MM.1S (cell line): Measurements from ENCODE around the gene DHX29.

Source experiments
- DNase-seq: peaks from one replicate; pipeline ENCODE4 v3.0.0-alpha.2; 2015
- H2AFZ ChIP-seq: fragments of 300-600 bp; sonication (generic); 2 replicates; pipeline ENCODE4 v1.6.0; 2016; ENCODE audit warnings: antibody characterized with exemption, low read length
- H3F3A ChIP-seq: fragments of 300-600 bp; sonication (generic); 2 replicates; pipeline ENCODE4 v1.6.1; 2016; ENCODE audit warnings: mild to moderate bottlenecking, antibody characterized with exemption, low read length, moderate library complexity, mixed read lengths; ENCODE audit not compliant: insufficient read depth
- H3K27ac ChIP-seq: fragments of 300-600 bp; sonication (generic); 2 replicates; pipeline ENCODE4 v1.5.1; 2016; ENCODE audit warnings: mild to moderate bottlenecking, low read length
- H3K27me3 ChIP-seq: fragments of 300-600 bp; sonication (generic); replicated peaks from 2 replicates; pipeline ENCODE4 v1.6.0; 2016; ENCODE audit warnings: low read length; ENCODE audit not compliant: insufficient read depth
- H3K36me3 ChIP-seq: fragments of 300-600 bp; sonication (generic); replicated peaks from 2 replicates; pipeline ENCODE4 v1.6.1; 2016; ENCODE audit warnings: mild to moderate bottlenecking, low read length, mixed read lengths; ENCODE audit not compliant: insufficient read depth
- H3K4me1 ChIP-seq: fragments of 300-600 bp; sonication (generic); 2 replicates; pipeline ENCODE4 v1.6.1; 2016; ENCODE audit warnings: low read length, mixed read lengths
- H3K4me2 ChIP-seq: fragments of 300-600 bp; sonication (generic); 2 replicates; pipeline ENCODE4 v1.6.0; 2016; ENCODE audit warnings: low read depth, low read length
- H3K4me3 ChIP-seq: fragments of 300-600 bp; sonication (generic); 2 replicates; pipeline ENCODE4 v1.5.1; 2016; ENCODE audit warnings: low read length, mixed read lengths
- H3K79me2 ChIP-seq: fragments of 300-600 bp; sonication (generic); 2 replicates; pipeline ENCODE4 v1.6.1; 2016; ENCODE audit warnings: mixed run types, low read length, mixed read lengths
- H3K9ac ChIP-seq: fragments of 300-600 bp; sonication (generic); 2 replicates; pipeline ENCODE4 v1.6.1; 2016; ENCODE audit warnings: low read length, mixed read lengths
- H3K9me2 ChIP-seq: fragments of 300-600 bp; sonication (generic); replicated peaks from 2 replicates; pipeline ENCODE4 v1.6.1; 2016; ENCODE audit warnings: mild to moderate bottlenecking, low read length, mixed read lengths; ENCODE audit not compliant: insufficient read depth
- H3K9me3 ChIP-seq: fragments of 300-600 bp; sonication (generic); replicated peaks from 2 replicates; pipeline ENCODE4 v1.6.1; 2016; ENCODE audit warnings: mild to moderate bottlenecking, low read length, mixed read lengths; ENCODE audit not compliant: insufficient read depth
- H4K20me1 ChIP-seq: fragments of 300-600 bp; sonication (generic); 2 replicates; pipeline ENCODE4 v1.6.1; 2016; ENCODE audit warnings: mild to moderate bottlenecking, low read length, moderate library complexity, mixed read lengths; ENCODE audit not compliant: insufficient read depth
- EZH2 ChIP-seq: fragments of 300-600 bp; sonication (generic); optimal IDR thresholded peaks from 2 replicates; pipeline ENCODE3; 2017; ENCODE audit warnings: low read depth, mild to moderate bottlenecking, antibody characterized with exemption, low read length, mixed read lengths
- EZH2phosphoT487 ChIP-seq: fragments of 300-600 bp; sonication (generic); IDR thresholded peaks from 2 replicates; pipeline ENCODE4 v1.6.1; 2018; ENCODE audit warnings: antibody characterized with exemption, low read length
- TF ChIP-seq, protein P1 (sequence below): fragments of 300-600 bp; sonication (generic); IDR thresholded peaks from 2 replicates; pipeline ENCODE4 v1.5.1; 2016; ENCODE audit warnings: antibody characterized with exemption, low read length, mixed read lengths

Gene DHX29

DNA sequence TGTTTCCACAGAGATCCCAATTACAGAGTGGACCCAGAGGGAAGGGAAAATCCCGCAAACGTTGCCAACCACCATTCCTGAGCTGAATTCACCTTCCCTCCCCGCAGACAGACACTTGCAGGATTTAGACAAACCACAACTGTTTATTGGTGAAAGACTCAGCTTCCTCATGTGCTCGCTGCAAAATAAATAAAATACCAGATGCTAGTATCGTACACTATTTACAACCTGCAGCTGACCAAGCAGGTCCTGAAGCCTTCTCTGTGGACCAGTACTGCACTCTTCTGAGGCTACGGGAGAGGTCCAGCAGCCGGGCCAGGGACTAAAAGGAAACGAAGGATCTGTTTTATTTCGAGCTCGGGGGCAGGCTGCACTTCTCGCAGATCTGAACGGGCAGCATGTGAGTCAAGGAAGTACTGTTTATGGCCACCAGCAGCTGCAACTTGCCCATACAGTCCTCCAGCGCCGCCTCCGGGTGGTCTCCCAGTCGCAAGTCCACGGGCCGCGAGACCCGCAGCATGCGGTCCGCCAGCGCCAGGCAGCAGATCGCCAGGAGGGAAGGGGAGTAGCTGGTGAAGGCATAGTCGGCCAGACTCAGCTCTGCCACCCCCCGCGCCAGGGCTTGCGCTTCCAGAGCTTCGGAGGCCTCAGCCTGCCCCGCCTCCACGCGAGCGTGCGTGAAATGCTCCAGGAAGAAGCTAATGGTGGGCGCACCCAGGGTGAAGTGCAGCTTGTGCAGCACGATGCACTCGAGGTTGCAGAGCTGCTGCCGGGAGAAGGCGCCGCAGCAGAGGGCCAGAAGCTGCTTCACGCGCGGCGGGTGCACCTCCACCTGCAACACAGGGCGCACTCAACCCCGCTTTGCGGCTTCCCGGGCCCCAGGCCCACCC lies 76.2 kb downstream of the DHX29 start:
- Histone ChIP-seq H3K4me2 (peak overlapping the region; percentile 100; the same call in 1 of the 2 replicates), H3K9me2 (no peaks in the 10 kb centered on the region), H3K9me3 (no peaks in the 10 kb centered on the region), H4K20me1 (no peaks in the 10 kb centered on the region), H3K9ac (no peak overlapping the region), H3K27me3 (peaks cover 44% of the 10 kb centered on the region), H2AFZ (no peak overlapping the region), H3K4me1 (0 out of 2 replicates have a peak, but pooled peaks cover 8% of the 10 kb centered on the region), H3K79me2 (no peaks in the 10 kb centered on the region), H3K27ac (no peak overlapping the region), H3F3A (peaks cover 14% of the 10 kb centered on the region; the same call in 1 of the 2 replicates), H3K36me3 (no peaks in the 10 kb centered on the region), H3K4me3 (peak overlapping the region; percentile 17; the same call in 1 of the 2 replicates)
- TF ChIP-seq EZH2 (no peak), EZH2phosphoT487 (no peak)
- TF ChIP-seq, protein P1, sequence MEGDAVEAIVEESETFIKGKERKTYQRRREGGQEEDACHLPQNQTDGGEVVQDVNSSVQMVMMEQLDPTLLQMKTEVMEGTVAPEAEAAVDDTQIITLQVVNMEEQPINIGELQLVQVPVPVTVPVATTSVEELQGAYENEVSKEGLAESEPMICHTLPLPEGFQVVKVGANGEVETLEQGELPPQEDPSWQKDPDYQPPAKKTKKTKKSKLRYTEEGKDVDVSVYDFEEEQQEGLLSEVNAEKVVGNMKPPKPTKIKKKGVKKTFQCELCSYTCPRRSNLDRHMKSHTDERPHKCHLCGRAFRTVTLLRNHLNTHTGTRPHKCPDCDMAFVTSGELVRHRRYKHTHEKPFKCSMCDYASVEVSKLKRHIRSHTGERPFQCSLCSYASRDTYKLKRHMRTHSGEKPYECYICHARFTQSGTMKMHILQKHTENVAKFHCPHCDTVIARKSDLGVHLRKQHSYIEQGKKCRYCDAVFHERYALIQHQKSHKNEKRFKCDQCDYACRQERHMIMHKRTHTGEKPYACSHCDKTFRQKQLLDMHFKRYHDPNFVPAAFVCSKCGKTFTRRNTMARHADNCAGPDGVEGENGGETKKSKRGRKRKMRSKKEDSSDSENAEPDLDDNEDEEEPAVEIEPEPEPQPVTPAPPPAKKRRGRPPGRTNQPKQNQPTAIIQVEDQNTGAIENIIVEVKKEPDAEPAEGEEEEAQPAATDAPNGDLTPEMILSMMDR = no peak
- no peak for DNase-seq

DNA sequence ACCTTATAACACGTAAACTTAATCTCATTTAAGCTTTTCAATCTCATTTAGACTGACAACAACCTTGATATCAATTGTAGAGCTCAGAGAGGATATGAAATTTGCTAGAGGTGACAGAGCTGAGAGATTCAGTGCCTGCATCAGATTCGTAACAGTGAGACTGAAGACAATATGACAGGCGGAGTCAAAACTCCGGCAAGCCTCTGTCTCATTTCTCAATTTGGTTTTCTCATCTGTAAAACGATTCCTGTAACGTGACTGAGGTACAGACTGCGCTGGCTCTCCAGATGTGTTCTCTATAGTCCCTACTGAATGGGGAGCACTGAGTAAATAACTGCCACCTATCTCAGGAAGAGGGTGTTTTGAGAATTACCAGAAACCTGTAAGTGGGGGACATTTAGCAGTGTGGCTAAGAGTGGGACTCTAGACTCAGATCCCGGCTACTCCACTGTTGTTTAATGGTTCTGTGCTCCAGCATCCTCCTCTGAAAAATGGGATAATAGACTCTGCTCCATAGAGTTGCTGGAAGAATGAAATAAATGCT lies 77.3 kb downstream of the DHX29 start:
- Histone ChIP-seq H3K27me3 (peaks cover 44% of the 10 kb centered on the region), H2AFZ (no peak overlapping the region), H3K9ac (no peak overlapping the region), H4K20me1 (no peaks in the 10 kb centered on the region), H3K36me3 (no peaks in the 10 kb centered on the region), H3K27ac (no peak overlapping the region), H3K79me2 (no peaks in the 10 kb centered on the region), H3K4me2 (no peak overlapping the region), H3K4me1 (0 out of 2 replicates have a peak, but pooled peaks cover 11% of the 10 kb centered on the region), H3K9me3 (no peaks in the 10 kb centered on the region), H3F3A (peaks cover 17% of the 10 kb centered on the region; the same call in 1 of the 2 replicates), H3K4me3 (no peak overlapping the region), H3K9me2 (no peaks in the 10 kb centered on the region)
- TF ChIP-seq EZH2 (no peak), EZH2phosphoT487 (no peak)
- TF ChIP-seq, protein P1 = no peak
- DNase-seq = no peak

DNA sequence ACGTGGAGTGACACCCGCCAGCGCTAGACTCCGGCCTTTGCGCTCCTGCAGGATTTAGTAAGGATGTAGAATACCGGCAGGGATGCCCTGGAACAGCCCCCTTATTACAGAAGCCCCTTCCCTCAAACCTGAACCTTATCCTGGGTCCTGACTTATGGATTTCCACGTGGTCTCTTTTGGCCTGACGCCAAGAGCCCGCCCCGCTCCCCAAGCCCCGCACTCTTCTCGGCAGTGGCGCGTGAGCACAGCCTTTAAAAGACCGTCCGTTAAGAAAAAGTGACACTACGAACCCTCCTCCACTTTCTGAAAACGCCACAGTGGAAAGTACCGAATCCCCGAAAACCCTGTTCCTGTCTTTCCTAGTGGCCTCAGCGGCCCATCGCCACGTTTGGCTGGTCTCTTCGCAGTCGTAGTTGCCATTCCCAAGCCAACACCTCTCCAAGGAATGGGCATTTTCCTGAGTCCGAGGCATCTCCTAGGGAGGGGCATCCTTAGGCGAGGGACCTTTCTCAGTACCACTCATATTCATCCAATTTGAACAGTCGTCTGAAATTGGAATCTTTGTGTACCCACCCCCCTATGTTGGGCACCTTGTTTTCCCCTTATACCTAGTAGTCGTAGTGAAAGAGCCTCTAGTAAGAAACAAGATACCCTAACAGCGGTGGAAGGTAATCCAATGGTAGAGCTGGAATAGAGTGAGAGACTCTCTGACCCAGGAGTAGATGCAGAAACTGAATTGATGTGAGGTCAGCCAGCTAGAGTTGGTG lies 79.6 kb downstream of the DHX29 start:
- Histone ChIP-seq H3K27ac (no peak overlapping the region), H3K9ac (peak overlapping the region; percentile 56; the same call in 1 of the 2 replicates), H3K9me2 (no peaks in the 10 kb centered on the region)

More for the DNA sequence above, 79.6 kb downstream of the DHX29 start:
- H3K4me3 ChIP-seq = peak overlapping the region; percentile 75
- 0 out of 2 replicates have a peak, but pooled peaks cover 8% of the 10 kb centered on the region for H3K4me1 ChIP-seq
- no peaks in the 10 kb centered on the region for H3K36me3 ChIP-seq
- TF ChIP-seq, protein P1 = no peak
- no peak for TF ChIP-seq EZH2
- TF ChIP-seq EZH2phosphoT487 = no peak
- peak overlapping the region; percentile 97 for H3K4me2 ChIP-seq
- no peaks in the 10 kb centered on the region for H4K20me1 ChIP-seq
- no peak for DNase-seq
- peaks cover 8% of the 10 kb centered on the region; the same call in 1 of the 2 replicates for H3F3A ChIP-seq
- H2AFZ ChIP-seq = peak overlapping the region; percentile 94
- H3K9me3 ChIP-seq = no peaks in the 10 kb centered on the region
- H3K27me3 ChIP-seq = peaks cover 44% of the 10 kb centered on the region
- no peaks in the 10 kb centered on the region for H3K79me2 ChIP-seq
